Raji (cell line): Measurements from ENCODE around the gene RREB1.

Experiments
- POLR2A ChIP-seq: IDR thresholded peaks from 2 replicates; pipeline ENCODE4 v1.6.1; 2011; ENCODE audit warnings: low read depth, low read length, control low read depth; ENCODE audit not compliant: insufficient read depth

RREB1 gene

GRCh38 chr6:7218406-7218988, 110.7 kb downstream of the RREB1 start:
- TF ChIP-seq POLR2A: no peak

DNA sequence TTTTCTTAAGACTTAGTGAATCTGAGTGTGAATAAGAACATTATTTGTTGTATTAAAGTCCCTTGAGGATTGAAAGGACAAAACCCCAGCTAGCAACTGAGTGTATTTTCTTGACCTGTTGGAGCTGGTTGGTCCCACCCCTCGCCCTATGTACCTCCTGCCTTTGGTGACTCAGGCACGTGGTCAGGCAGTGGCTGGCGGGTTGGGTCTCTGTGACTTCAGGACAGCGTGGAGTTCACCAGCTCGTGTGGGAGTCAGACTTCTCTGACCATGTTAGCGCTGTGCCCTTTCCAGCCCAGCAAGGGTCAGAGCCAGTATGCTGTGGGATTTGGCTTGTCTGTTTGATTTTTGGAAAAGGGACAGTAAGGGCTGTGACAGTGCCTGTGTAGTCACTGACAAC, 111.5 kb downstream of the RREB1 start:
- TF ChIP-seq POLR2A: no peak

DNA sequence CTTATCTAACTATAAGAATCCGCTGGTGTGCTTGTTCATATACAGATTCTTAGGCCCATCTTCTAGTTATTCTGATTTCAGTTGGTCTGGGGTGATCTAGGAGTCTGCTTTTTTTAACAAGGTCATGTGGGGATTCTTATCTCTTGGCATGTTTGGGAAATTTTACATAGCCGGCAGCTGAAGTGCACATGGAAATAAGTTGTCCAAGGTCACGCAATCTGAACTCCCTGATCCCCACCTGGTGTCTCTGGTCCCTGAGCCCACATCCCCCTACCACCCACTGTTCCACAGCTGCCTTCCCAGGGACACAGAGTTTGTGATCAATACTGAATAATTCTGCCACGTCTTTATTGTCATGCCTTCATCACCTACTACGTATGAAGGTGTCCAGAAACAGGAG, 114.4 kb downstream of the RREB1 start:
- TF ChIP-seq POLR2A: no peak

DNA sequence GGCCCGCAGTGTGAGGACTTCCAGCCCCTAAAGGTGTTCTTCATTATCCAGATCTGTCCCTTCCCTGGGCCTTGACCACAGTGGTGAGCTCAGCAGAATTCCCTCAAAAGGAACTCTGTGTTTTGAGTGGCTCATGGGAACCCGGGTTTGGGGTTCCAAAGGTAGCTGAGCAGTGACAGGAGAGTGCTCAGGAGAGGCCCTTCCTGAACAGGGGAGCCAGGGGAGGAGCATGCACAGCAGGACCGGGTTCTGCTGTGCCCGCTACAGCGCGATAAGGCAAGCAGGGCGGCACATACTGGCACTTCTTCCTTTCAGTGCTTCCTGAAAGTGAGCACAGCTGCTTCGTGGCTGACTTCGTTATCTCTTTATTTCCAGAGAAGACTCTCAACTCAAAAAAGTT, 117.0 kb downstream of the RREB1 start:
- no peak for TF ChIP-seq POLR2A

DNA sequence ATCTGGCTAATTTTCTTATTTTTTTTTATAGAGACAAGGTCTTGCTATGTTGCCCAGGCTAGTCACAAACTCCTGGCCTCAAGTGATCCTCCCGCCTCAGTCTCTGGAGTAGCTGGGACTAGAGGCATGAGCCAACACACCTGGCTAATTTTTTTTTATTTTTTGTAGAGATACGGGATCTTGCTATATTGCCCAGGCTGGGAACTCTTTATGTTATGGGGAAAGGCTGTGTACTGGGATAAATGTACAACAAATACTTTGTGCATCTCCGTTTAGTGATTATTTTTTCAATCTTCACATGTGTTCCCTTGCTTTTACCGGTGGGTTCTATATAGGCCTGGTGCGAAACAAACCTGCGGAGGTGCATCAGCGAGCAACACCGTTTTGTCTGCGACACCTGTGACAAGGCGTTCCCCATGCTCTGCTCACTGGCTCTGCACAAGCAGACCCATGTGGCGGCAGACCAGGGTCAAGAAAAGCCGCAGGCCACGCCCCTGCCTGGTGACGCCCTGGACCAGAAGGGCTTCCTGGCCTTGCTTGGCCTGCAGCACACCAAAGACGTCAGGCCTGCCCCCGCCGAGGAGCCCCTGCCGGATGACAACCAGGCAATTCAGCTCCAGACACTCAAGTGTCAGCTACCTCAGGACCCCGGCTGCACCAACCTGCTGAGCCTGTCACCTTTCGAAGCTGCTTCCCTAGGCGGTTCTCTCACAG, 121.1 kb downstream of the RREB1 start:
- TF ChIP-seq POLR2A: no peak

DNA sequence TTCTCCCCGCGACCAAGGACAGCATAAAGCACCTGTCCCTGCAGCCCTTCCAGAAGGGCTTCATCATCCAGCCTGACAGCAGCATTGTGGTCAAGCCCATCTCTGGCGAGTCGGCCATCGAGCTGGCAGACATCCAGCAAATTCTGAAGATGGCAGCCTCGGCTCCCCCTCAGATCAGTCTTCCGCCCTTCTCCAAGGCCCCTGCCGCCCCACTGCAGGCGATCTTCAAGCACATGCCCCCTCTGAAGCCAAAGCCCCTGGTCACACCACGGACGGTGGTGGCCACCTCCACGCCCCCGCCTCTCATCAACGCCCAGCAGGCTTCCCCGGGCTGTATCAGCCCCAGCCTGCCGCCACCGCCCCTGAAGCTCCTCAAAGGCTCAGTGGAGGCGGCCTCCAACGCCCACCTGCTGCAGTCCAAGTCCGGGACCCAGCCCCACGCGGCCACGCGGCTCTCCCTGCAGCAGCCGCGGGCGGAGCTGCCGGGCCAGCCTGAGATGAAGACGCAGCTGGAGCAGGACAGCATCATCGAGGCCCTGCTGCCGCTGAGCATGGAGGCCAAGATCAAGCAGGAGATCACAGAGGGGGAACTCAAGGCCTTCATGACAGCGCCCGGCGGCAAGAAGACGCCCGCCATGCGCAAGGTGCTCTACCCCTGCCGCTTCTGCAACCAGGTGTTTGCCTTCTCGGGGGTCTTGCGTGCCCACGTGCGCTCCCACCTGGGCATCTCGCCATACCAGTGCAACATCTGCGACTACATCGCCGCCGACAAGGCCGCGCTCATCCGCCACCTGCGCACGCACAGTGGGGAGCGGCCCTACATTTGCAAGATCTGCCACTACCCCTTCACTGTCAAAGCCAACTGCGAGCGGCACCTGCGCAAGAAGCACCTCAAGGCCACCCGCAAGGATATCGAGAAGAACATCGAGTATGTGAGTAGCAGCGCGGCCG, 121.9 kb downstream of the RREB1 start:
- TF ChIP-seq POLR2A: no peak

DNA sequence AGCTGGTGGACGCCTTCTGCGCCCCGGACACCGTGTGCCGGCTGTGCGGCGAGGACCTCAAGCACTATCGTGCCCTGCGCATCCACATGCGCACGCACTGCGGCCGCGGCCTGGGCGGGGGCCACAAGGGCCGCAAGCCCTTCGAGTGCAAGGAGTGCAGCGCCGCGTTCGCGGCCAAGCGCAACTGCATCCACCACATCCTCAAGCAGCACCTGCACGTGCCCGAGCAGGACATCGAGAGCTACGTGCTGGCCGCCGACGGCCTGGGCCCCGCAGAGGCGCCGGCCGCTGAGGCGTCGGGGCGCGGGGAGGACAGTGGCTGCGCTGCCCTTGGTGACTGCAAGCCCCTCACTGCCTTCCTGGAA, 122.5 kb downstream of the RREB1 start:
- no peak for TF ChIP-seq POLR2A

DNA sequence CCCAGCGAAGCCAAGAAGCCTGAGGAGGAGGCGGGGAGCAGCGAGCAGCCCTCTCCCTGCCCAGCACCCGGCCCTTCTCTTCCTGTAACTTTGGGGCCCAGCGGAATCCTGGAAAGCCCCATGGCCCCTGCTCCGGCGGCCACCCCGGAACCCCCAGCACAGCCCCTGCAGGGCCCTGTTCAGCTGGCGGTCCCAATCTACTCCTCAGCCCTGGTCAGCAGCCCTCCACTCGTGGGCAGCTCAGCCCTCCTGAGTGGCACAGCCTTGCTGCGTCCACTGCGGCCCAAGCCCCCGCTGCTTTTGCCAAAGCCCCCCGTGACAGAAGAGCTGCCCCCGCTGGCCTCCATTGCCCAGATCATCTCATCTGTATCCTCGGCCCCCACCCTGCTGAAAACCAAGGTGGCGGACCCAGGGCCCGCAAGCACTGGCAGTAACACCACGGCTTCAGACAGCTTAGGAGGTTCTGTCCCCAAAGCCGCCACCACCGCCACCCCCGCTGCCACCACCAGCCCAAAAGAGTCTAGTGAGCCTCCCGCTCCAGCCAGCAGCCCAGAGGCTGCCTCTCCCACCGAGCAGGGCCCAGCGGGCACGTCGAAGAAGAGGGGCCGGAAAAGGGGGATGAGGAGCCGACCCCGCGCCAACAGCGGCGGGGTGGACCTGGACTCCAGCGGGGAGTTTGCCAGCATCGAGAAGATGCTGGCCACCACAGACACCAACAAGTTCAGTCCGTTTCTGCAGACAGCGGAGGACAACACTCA, 123.4 kb downstream of the RREB1 start:
- TF ChIP-seq POLR2A: no peak

DNA sequence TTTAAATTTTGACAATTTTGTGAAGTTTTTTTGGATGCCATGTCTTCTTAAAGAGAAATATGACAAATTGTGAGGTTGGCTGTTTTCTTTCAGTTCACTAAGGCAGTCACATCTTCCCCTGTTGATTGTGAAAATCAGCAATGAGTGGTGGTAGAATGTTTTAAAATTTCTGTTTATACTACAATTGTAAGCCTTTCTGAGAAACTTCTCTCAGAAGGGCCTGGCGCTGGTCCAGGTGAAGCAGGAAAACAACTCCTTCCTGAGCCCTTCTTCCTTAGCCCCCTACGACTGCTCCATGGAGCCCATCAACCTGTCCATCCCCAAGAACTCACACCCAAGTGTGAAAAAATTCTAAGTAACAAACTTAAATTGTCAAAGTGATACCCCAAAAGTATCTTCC, 124.6 kb downstream of the RREB1 start:
- TF ChIP-seq POLR2A: no peak

DNA sequence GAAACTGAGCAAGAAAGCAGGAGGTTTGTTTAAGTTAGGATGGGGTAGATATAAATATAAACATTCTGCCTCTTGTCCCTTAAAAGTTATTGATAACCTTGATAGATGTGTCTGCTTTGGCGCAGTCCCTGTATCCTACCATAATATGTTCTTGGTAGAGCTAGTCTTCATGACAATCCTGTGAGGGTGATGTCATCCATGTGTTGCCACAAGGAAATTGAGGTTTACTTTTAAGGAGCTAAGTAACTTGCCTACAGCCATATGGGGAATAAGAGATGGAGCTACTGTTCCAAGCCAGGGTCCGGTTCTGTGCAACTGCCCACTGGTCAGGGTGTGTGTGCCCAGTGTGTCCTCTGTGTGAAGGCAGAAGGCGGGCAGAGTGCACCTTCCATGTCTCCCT, 126.8 kb downstream of the RREB1 start:
- TF ChIP-seq POLR2A: no peak

- no peak for TF ChIP-seq POLR2A
Measured at GRCh38 chr6:7235712-7236305, 128.0 kb downstream of the RREB1 start.

DNA sequence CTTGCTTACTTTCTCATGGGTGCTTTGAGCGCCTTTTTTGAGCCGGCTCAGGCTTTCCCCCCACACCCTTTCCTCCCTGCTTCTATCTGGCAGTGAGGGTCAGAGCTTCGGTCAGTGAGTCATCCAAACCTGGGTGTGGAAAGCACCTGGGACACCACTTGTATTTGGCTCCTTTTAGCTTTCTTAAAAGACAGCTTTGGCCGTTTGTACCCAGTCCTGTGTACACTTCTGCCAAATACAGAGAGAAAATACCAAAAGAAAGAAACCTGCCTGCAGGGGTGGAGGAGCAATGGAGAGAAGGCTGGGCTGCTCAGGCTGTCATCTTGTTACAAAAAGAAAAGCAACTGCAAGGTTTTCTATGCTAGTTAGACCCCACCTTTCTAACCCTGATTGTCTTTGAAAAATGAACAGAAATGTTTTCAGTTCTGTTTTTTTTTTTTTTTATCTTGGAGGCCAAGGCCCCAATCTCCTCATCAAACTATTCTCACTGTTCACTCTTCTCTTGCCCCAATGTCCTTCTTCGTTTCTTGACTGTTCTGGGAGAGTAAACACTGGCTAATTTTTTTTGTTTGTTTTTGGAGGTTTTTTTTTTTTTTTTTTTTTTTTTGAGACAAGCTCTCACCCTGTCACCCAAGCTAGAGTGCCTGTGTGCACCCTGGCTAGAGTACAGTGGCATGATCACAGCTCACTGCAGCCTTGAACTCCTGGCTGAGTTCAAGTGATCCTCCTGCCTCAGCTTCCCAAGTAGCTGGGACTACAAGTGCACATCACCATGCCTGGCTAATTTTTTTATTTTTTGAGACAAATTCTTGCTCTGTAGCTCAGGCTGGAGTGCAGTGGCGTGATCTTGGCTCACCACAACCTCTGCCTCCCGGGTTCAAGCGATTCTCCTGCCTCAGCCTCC, 128.8 kb downstream of the RREB1 start:
- no peak for TF ChIP-seq POLR2A

- no peak for TF ChIP-seq POLR2A
Measured at GRCh38 chr6:7237653-7238188, 130.0 kb downstream of the RREB1 start.

DNA sequence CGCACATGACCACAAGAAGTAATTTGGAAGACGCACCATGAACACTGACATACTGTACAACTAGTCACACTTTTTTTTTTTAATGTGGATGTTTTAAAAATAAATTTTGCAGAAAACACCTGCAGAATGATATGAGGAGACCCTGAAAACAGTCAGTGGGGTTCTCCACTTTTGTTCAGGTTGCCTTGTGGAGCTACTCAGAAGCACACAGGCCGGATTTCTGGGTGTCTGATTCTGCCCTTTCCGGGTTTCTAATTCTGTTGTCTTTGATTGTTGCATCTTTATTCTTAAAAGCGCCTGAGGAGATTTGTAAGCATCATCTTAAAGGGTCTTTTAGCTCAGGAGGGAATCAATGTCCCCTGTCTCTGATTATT, 130.8 kb downstream of the RREB1 start:
- no peak for TF ChIP-seq POLR2A
